SK-N-SH (cell line): Measurements from ENCODE around the gene NRARP. TPM values are rescaled to one million over a fixed set of nuclear protein-coding genes. Genes with fewer than 3 reads are reported as not detected.

Experiments
- CTCF ChIA-PET: fragments of 300-600, 350-600 bp; formaldehyde crosslinking; extraction: SDS; loops from one replicate; lab custom pipeline; 2021; lab: Yijun Ruan, JAX
- POLR2A ChIA-PET: fragments of 350-600 bp; sonication (Branson Sonifier 250); formaldehyde crosslinking; extraction: SDS; loops from one replicate; lab custom pipeline; 2020; ENCODE audit warnings: antibody characterized with exemption, inconsistent platforms; lab: Yijun Ruan, JAX
- DNase-seq: peaks from one replicate; pipeline ENCODE4 v3.0.0; 2012
- H2AFZ ChIP-seq: fragments of 200-600 bp; sonication (generic); 2 replicates; pipeline ENCODE4 v1.8.1; 2016; ENCODE audit warnings: antibody characterized with exemption, mild to moderate bottlenecking, low read depth
- H3F3A ChIP-seq: fragments of 200-600 bp; sonication (generic); replicated peaks from 2 replicates; pipeline ENCODE3; 2016; ENCODE audit warnings: antibody characterized with exemption, mild to moderate bottlenecking; ENCODE audit not compliant: insufficient read depth
- H3K27ac ChIP-seq, 2 experiments: fragments of 200-500 bp in 1 of 2; fragments of 200-600 bp in 1 of 2; sonication (Bioruptor generic) in 1 of 2; sonication (generic), shearing (Covaris generic) in 1 of 2; 2 replicates each; pipeline versions ENCODE4 v1.5.1 to v1.6.1; 2014 to 2016; ENCODE audit warnings: low read depth in 2 of 2, inconsistent platforms in 1 of 2, low read length in 1 of 2, mild to moderate bottlenecking in 1 of 2, mixed read lengths in 1 of 2
- H3K27me3 ChIP-seq: fragments of 200-600 bp; sonication (generic), shearing (Covaris generic); 2 replicates; pipeline ENCODE4 v1.6.1; 2016; ENCODE audit warnings: mixed run types; ENCODE audit not compliant: insufficient read depth
- H3K36me3 ChIP-seq, 2 experiments: fragments of 200-500 bp in 1 of 2; fragments of 200-600 bp in 1 of 2; sonication (Bioruptor generic) in 1 of 2; sonication (generic) in 1 of 2; replicated peaks in 1 of 2; 2 replicates each; pipeline versions ENCODE3 to v1.5.1; 2014 to 2016; ENCODE audit warnings: low read length in 1 of 2, mild to moderate bottlenecking in 1 of 2; ENCODE audit not compliant: insufficient read depth in 2 of 2, control insufficient read depth in 1 of 2
- H3K4me1 ChIP-seq, 2 experiments: fragments of 200-500 bp in 1 of 2; fragments of 200-600 bp in 1 of 2; sonication (Bioruptor generic) in 1 of 2; sonication (generic), shearing (Covaris generic) in 1 of 2; 2 replicates each; pipeline versions ENCODE4 v1.5.1 to v1.6.1; 2014 to 2016; ENCODE audit warnings: low read depth in 1 of 2, low read length in 1 of 2, mixed run types in 1 of 2; ENCODE audit not compliant: insufficient read depth in 2 of 2, control insufficient read depth in 1 of 2
- H3K4me2 ChIP-seq: fragments of 200-600 bp; sonication (generic), shearing (Covaris generic); 2 replicates; pipeline ENCODE4 v1.6.1; 2017; ENCODE audit warnings: mixed run types
- H3K4me3 ChIP-seq, 2 experiments: fragments of 200-500 bp in 1 of 2; fragments of 200-600 bp in 1 of 2; sonication (Bioruptor generic) in 1 of 2; sonication (generic), shearing (Covaris generic) in 1 of 2; 2 replicates each; pipeline versions ENCODE4 v1.5.1 to v1.8.1; 2014 to 2016; ENCODE audit warnings: low read depth in 2 of 2, inconsistent platforms in 1 of 2, low read length in 1 of 2, mild to moderate bottlenecking in 1 of 2, mixed read lengths in 1 of 2, moderate library complexity in 1 of 2
- H3K79me2 ChIP-seq: fragments of 200-600 bp; sonication (generic); 2 replicates; pipeline ENCODE4 v1.8.1; 2017; ENCODE audit warnings: mild to moderate bottlenecking; ENCODE audit not compliant: insufficient read depth
- H3K9ac ChIP-seq: fragments of 200-600 bp; sonication (generic); 2 replicates; pipeline ENCODE4 v1.6.1; 2017; ENCODE audit warnings: mixed run types
- H3K9me2 ChIP-seq: fragments of 200-600 bp; sonication (generic); 2 replicates; pipeline ENCODE4 v1.6.1; 2017; ENCODE audit warnings: mixed run types
- H3K9me3 ChIP-seq: fragments of 200-600 bp; sonication (generic); 2 replicates; pipeline ENCODE4 v1.6.1; 2017; ENCODE audit warnings: mixed run types, mild to moderate bottlenecking, moderate library complexity
- H4K20me1 ChIP-seq: fragments of 200-600 bp; sonication (generic); 2 replicates; pipeline ENCODE4 v1.6.1; 2017; ENCODE audit warnings: mild to moderate bottlenecking, mixed run types; ENCODE audit not compliant: insufficient read depth
- ELF1 ChIP-seq: IDR thresholded peaks from 2 replicates; pipeline ENCODE4 v1.4.0; 2012
- FOXM1 ChIP-seq: IDR thresholded peaks from 2 replicates; pipeline ENCODE4 v1.4.0; 2012; ENCODE audit warnings: low read depth, mild to moderate bottlenecking
- MXI1 ChIP-seq: IDR thresholded peaks from 2 replicates; pipeline ENCODE4 v1.6.1; 2012; ENCODE audit warnings: mild to moderate bottlenecking, low read depth, low read length, improper control_type of control experiment
- NFIC ChIP-seq: IDR thresholded peaks from 2 replicates; pipeline ENCODE4 v1.4.0; 2012; ENCODE audit warnings: borderline replicate concordance
- RAD21 ChIP-seq: IDR thresholded peaks from 2 replicates; pipeline ENCODE4 v1.6.1; 2012; ENCODE audit warnings: mild to moderate bottlenecking, low read length
- RCOR1 ChIP-seq: fragments of 150-350 bp; IDR thresholded peaks from 2 replicates; pipeline ENCODE4 v1.6.1; 2017; ENCODE audit warnings: antibody characterized with exemption, low read length
- WGBS: methylation state at CpG from one replicate; pipeline ENCODE4 v1.1.6; 2017; ENCODE audit warnings: low lambda C conversion rate; 5-methylcytosine and 5-hydroxymethylcytosine counted together
- polyA plus RNA-seq, 3 experiments: library from polyadenylated mRNA; depleted of rRNA; stranded (reverse); fragments of >200 nt; gene quantifications; 2 replicates each; pipeline ENCODE4 v1.2.3, GENCODE V29; 2012
- TF ChIP-seq, protein P1 (sequence below): fragments of 200-600 bp; sonication (generic); IDR thresholded peaks from 2 replicates; pipeline ENCODE4 v1.6.1; 2017; ENCODE audit warnings: antibody characterized with exemption, mild to moderate bottlenecking, moderate library complexity
- TF ChIP-seq, protein P2 (sequence below): IDR thresholded peaks from 2 replicates; pipeline ENCODE4; 2012
- TF ChIP-seq, protein P3 (sequence below): IDR thresholded peaks from 2 replicates; pipeline ENCODE4 v1.6.1; 2012; ENCODE audit warnings: mild to moderate bottlenecking, low read depth, low read length, moderate library complexity

The NRARP gene
- polyA plus RNA-seq, 1 of the 3 experiments (the other 2 are of a cell fraction): 3.9 TPM

DNA sequence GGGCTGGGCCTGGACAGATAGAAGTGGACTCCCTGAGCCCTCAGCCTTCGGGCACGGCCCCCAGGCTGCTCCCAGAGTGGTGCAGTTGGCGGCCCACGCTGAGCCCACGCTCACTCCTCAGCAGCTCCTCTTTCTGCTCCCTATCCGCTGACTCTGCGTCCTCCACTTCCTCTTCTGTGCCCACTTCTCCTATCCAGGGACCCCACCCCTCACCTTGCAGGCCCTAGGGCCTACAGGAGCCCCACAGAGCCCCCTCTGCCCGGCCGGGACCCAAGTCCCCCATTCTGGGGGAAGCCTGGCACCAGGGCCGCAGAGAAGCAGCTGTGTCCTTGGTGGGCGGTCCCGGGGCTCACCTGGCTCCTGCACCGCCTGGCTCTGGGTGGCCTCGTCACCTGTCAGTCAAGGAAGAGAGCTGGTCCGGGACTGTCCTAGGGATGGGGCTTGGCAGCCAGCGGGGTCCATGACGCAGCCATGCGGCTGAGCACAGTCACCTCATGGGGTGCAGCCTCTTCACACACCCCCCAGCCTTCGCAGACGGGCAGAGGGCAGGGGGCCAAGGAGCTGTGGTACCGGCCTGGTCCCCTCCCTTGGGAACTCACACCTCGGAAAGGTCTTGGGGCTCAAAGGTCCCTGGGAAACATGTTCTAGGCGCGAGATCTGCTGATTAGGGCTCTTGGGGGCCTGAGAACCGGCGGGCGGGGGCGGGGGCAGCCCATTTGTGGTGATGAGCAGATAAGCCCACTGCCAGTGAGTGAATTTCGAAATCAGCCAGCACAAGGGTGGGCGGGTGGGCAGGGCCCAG lies 5.4 kb upstream of the NRARP start:
- no peaks in the 10 kb centered on the region for H3K36me3 ChIP-seq
- ChIA-PET POLR2A (interaction anchor here (0.6 kb wide), 1 partner anchor 245 kb away, joined by 3 read pairs; the partner anchor contains the start of gene MRPL41), CTCF (interaction anchor here (0.6 to 0.8 kb wide), 2 partner anchors 13 to 202 kb away, joined by 3 read pairs; no protein-coding TSS in a partner anchor)

More for the DNA sequence above, 5.4 kb upstream of the NRARP start:
- H3K79me2 ChIP-seq: no peaks in the 10 kb centered on the region
- H3K9me2 ChIP-seq: no peaks in the 10 kb centered on the region
- no peaks in the 10 kb centered on the region for H3K9me3 ChIP-seq
- H3K4me1 ChIP-seq: peaks cover 0 to 16% of the 10 kb centered on the region in 2 experiments; a peak in 1 of 4 replicates
- no peak overlapping the region for H3K4me2 ChIP-seq
- no peaks in the 10 kb centered on the region for H3F3A ChIP-seq
- no peaks in the 10 kb centered on the region for H3K27me3 ChIP-seq
- DNase-seq: peak; percentile 35
- no peaks in the 10 kb centered on the region for H4K20me1 ChIP-seq
- 81% methylated on average over 24 of the region's 30 CpGs for WGBS
- H3K27ac ChIP-seq: no peak overlapping the region
- no peak overlapping the region for H3K4me3 ChIP-seq
- H2AFZ ChIP-seq: no peak overlapping the region
- H3K9ac ChIP-seq: no peak overlapping the region
- TF ChIP-seq FOXM1 (no peak), ELF1 (no peak), RCOR1 (no peak), RAD21 (no peak), NFIC (no peak), MXI1 (no peak)
- TF ChIP-seq, protein P1, sequence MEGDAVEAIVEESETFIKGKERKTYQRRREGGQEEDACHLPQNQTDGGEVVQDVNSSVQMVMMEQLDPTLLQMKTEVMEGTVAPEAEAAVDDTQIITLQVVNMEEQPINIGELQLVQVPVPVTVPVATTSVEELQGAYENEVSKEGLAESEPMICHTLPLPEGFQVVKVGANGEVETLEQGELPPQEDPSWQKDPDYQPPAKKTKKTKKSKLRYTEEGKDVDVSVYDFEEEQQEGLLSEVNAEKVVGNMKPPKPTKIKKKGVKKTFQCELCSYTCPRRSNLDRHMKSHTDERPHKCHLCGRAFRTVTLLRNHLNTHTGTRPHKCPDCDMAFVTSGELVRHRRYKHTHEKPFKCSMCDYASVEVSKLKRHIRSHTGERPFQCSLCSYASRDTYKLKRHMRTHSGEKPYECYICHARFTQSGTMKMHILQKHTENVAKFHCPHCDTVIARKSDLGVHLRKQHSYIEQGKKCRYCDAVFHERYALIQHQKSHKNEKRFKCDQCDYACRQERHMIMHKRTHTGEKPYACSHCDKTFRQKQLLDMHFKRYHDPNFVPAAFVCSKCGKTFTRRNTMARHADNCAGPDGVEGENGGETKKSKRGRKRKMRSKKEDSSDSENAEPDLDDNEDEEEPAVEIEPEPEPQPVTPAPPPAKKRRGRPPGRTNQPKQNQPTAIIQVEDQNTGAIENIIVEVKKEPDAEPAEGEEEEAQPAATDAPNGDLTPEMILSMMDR: no peak
- TF ChIP-seq, protein P2, sequence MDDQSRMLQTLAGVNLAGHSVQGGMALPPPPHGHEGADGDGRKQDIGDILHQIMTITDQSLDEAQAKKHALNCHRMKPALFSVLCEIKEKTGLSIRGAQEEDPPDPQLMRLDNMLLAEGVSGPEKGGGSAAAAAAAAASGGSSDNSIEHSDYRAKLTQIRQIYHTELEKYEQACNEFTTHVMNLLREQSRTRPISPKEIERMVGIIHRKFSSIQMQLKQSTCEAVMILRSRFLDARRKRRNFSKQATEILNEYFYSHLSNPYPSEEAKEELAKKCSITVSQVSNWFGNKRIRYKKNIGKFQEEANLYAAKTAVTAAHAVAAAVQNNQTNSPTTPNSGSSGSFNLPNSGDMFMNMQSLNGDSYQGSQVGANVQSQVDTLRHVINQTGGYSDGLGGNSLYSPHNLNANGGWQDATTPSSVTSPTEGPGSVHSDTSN: no peak
- TF ChIP-seq, protein P3, sequence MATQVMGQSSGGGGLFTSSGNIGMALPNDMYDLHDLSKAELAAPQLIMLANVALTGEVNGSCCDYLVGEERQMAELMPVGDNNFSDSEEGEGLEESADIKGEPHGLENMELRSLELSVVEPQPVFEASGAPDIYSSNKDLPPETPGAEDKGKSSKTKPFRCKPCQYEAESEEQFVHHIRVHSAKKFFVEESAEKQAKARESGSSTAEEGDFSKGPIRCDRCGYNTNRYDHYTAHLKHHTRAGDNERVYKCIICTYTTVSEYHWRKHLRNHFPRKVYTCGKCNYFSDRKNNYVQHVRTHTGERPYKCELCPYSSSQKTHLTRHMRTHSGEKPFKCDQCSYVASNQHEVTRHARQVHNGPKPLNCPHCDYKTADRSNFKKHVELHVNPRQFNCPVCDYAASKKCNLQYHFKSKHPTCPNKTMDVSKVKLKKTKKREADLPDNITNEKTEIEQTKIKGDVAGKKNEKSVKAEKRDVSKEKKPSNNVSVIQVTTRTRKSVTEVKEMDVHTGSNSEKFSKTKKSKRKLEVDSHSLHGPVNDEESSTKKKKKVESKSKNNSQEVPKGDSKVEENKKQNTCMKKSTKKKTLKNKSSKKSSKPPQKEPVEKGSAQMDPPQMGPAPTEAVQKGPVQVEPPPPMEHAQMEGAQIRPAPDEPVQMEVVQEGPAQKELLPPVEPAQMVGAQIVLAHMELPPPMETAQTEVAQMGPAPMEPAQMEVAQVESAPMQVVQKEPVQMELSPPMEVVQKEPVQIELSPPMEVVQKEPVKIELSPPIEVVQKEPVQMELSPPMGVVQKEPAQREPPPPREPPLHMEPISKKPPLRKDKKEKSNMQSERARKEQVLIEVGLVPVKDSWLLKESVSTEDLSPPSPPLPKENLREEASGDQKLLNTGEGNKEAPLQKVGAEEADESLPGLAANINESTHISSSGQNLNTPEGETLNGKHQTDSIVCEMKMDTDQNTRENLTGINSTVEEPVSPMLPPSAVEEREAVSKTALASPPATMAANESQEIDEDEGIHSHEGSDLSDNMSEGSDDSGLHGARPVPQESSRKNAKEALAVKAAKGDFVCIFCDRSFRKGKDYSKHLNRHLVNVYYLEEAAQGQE: no peak
